Measurements from ENCODE around the gene AFF4.

DNA sequence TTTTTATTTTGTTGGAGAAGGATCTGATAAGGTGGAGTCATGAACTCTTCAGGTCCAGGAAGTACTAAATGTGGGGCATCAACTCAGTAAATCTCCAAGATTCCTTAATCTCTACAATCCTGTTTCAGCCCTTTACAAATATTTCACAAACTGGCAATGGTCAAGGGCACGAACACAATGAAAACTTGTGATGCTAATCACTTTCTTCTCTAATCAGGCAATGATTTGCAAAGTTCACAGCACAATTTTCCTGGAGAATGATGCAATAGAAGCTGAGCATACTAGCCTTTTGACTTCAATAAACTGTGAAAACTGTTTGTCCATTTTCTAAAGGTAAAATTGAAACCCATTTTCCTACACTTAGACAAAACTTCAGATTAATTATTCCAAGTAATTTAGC is 114.1 kb downstream of the AFF4 start:
- TF ChIP-seq, protein P1, sequence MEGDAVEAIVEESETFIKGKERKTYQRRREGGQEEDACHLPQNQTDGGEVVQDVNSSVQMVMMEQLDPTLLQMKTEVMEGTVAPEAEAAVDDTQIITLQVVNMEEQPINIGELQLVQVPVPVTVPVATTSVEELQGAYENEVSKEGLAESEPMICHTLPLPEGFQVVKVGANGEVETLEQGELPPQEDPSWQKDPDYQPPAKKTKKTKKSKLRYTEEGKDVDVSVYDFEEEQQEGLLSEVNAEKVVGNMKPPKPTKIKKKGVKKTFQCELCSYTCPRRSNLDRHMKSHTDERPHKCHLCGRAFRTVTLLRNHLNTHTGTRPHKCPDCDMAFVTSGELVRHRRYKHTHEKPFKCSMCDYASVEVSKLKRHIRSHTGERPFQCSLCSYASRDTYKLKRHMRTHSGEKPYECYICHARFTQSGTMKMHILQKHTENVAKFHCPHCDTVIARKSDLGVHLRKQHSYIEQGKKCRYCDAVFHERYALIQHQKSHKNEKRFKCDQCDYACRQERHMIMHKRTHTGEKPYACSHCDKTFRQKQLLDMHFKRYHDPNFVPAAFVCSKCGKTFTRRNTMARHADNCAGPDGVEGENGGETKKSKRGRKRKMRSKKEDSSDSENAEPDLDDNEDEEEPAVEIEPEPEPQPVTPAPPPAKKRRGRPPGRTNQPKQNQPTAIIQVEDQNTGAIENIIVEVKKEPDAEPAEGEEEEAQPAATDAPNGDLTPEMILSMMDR (IDR thresholded peaks at IDR 0.05): no peak
- TF ChIP-seq POLR2A (IDR thresholded peaks at IDR 0.05) (no peak), POLR2AphosphoS5 (IDR thresholded peaks at IDR 0.05; ENCODE audit: insufficient read depth in 1 of 2, low read depth in 1 of 2) (no peak)
